ENCODE results near the gene LYPD8.

GRCh38 chr1:248699099-248699498, 56.5 kb downstream of the LYPD8 start:
- TF ChIP-seq JUN (CRISPR knock-in tag; IDR thresholded peaks at IDR 0.05) (no peak), GRHL2 (CRISPR knock-in tag; IDR thresholded peaks at IDR 0.05; ENCODE audit: insufficient replicate concordance, severe bottlenecking) (no peak), ATF6 (CRISPR knock-in tag; IDR thresholded peaks at IDR 0.05) (no peak), NFYB (CRISPR knock-in tag; conservative IDR thresholded peaks at IDR 0.05; ENCODE audit: low read depth) (no peak), MAX (CRISPR knock-in tag; IDR thresholded peaks at IDR 0.05) (no peak), USF2 (CRISPR knock-in tag; IDR thresholded peaks at IDR 0.05) (no peak), CTCF (IDR thresholded peaks at IDR 0.05) (no peak), CREB1 (CRISPR knock-in tag; IDR thresholded peaks at IDR 0.05) (no peak), CREM (CRISPR knock-in tag; IDR thresholded peaks at IDR 0.05) (no peak), FOXJ3 (CRISPR knock-in tag; IDR thresholded peaks at IDR 0.05; ENCODE audit: borderline replicate concordance) (no peak), SMAD3 (CRISPR knock-in tag; IDR thresholded peaks at IDR 0.05; ENCODE audit: borderline replicate concordance) (no peak), ATF1 (CRISPR knock-in tag; IDR thresholded peaks at IDR 0.05) (no peak), E2F4 (CRISPR knock-in tag; IDR thresholded peaks at IDR 0.05; ENCODE audit: borderline replicate concordance, low read depth) (no peak)
